Motor neuron (in vitro differentiated cells): Measurements from ENCODE around the gene HPN. TPM values are rescaled to one million over a fixed set of nuclear protein-coding genes. Genes with fewer than 3 reads are reported as not detected.
"Not testable (repeated sequence)": the region's sequence is repeated elsewhere in the genome, so short reads cannot be mapped to it uniquely, and the experiment has no call there.

ENCODE experiments used
- ATAC-seq, 8 experiments: fragments of 200-7000 bp; cut with Tn5 transposase; replicated peaks in 6 of 8; 2 replicates each; pipeline ENCODE4 v1.8.0; 2021; ENCODE audit warnings: mild to moderate bottlenecking in 8 of 8, moderate library complexity in 8 of 8
- H3K27ac ChIP-seq, 2 donors: fragments of 250-450 bp; sonication (Bioruptor Pico); 2 replicates each; pipeline ENCODE4 v1.9.0; 2021; ENCODE audit warnings: antibody characterized with exemption in 2 of 2, mild to moderate bottlenecking in 2 of 2, moderate library complexity in 1 of 2
- H3K4me1 ChIP-seq, 2 donors: fragments of 250-450 bp; sonication (Bioruptor Pico); replicated peaks in 1 of 2; 2 replicates each; pipeline ENCODE4 v1.6.1; 2021; ENCODE audit warnings: antibody characterized with exemption in 2 of 2, mild to moderate bottlenecking in 2 of 2, moderate library complexity in 1 of 2
- H3K4me3 ChIP-seq, 5 donors: fragments of 250-450 bp; sonication (Bioruptor Pico); 2 replicates each; pipeline ENCODE4 v1.9.0; 2021; ENCODE audit warnings: antibody characterized with exemption in 5 of 5, mild to moderate bottlenecking in 5 of 5, moderate library complexity in 4 of 5
- WGBS, 10 experiments: fragments of 450-650 bp; shearing (Covaris generic); methylation state at CpG; one replicate each; pipeline ENCODE4 v1.0.0; 2022; 5-methylcytosine and 5-hydroxymethylcytosine counted together
- in situ Hi-C, 9 experiments: fragments of 400-800 bp; cut with MboI; loops; one replicate each; pipeline ENCODE4 v1.15.0; 2021; ENCODE audit warnings: low sequenced_read_pairs in 9 of 9, low pct_unique_long_range_greater_than_20kb in 2 of 9; ENCODE audit not compliant: unreplicated experiment in 9 of 9
- total RNA-seq, 8 experiments: library from RNA; unstranded; fragments of 300-600 nt; gene quantifications; 2 replicates each; pipeline versions ENCODE4 v1.2.3 to v1.2.4, GENCODE V29; 2022

Gene HPN
- total RNA-seq, 8 experiments from 2014 or later: 0.09 to 0.95 (median 0.45) TPM; not detected in 1

- no peak for ATAC-seq
- 0 to 92% (median 80%) methylated on average over 1 to 10 of the region's 14 CpGs; no CpG with 5 or more reads in 3 of the 10 experiments for WGBS, 10 experiments
- Histone ChIP-seq H3K4me3 (no peak overlapping the region), H3K27ac (no peak overlapping the region), H3K4me1 (peaks cover 12 to 33% of the 10 kb centered on the region in 2 donors)
- in situ Hi-C loops: no loop called here
Measured at GRCh38 chr19:35043906-35044305, 2.4 kb downstream of the HPN start.

GRCh38 chr19:35044317-35045117, 3.0 kb downstream of the HPN start:
- peaks cover 6 to 27% of the 10 kb centered on the region in 2 donors for H3K4me1 ChIP-seq
- no peak overlapping the region for H3K4me3 ChIP-seq
- peak in 2 of 8 experiments; percentile 22 to 37 for ATAC-seq
- in situ Hi-C loops: no loop called here
- H3K27ac ChIP-seq: no peak overlapping the region
- 8 to 100% (median 60%) methylated on average over 1 to 6 of the region's 9 CpGs; no CpG with 5 or more reads in 4 of the 10 experiments for WGBS, 10 experiments

DNA sequence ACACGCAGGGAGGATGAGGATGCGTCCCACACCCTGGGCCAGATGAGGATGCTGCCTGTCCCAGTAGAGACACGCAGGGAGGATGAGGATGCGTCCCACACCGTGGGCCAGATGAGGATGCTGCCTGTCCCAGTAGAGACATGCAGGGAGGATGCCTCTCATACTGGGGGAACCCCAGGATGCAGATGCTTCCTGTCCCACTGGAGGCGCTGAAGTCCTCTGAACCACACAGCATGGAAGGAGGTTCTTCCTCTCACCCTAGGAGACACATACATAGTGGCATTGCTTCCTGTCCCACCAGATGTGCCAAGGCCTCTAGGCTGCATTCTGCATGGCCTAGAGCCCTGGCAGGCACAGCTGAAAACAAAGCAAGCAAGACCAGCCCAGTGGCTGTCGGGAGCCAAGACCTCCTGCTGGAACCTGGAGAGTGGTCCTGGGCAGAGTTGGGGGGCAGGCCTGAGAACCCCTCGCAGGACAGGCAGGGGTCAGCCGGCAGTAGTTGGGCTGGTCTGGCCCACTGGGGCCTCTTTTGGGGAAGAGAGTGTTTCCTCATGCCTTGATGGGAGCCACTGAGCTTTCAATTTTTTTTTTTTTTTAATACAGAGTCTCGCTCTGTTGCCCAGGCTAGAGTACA, 4.3 kb downstream of the HPN start:
- 30 to 92% (median 63%) methylated on average over 1 to 4 of the region's 10 CpGs; no CpG with 5 or more reads in 6 of the 10 experiments for WGBS, 10 experiments
- Histone ChIP-seq H3K27ac (no peak overlapping the region), H3K4me3 (no peak overlapping the region), H3K4me1 (peaks cover 0 to 15% of the 10 kb centered on the region in 2 donors)
- in situ Hi-C loops: no loop called here
- ATAC-seq: peak in 5 of 8 experiments; percentile 29 to 70 (median 53)

- WGBS, 10 experiments: 80 to 100% (median 100%) methylated on average over 1 to 2 of the region's 5 CpGs; no CpG with 5 or more reads in 7 of the 10 experiments
- in situ Hi-C loops: no loop called here
- H3K4me1 ChIP-seq: peaks cover 0 to 8% of the 10 kb centered on the region in 2 donors
- H3K27ac ChIP-seq: no peak overlapping the region
- ATAC-seq: no peak
- no peak overlapping the region for H3K4me3 ChIP-seq
Measured at GRCh38 chr19:35046461-35046860, 4.9 kb downstream of the HPN start.

DNA sequence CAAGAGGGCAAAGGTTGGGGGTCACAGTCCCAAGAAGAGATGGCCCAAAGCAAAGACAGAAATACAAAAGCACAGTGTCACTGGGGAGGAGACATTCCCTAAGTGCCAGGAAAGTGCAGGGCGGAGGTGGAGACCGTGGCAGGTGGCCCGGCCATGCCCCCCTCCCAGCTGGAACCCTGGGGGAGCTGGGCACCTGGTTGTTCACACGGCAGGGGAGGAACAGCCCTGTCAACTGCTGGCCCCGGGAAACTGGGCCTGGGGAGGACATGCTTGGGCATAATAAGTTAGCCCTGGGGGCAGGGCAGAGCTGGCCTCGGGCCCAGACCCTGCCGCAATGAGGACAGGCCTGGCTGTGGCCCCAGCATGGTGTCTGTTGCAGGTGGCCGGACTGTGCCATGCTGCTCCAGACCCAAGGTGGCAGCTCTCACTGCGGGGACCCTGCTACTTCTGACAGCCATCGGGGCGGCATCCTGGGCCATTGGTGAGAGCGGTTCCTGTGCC, 7.4 kb downstream of the HPN start:
- Histone ChIP-seq H3K27ac (no peak overlapping the region), H3K4me3 (no peak overlapping the region)
- ATAC-seq: peak; percentile 7 to 63 (median 48)

DNA sequence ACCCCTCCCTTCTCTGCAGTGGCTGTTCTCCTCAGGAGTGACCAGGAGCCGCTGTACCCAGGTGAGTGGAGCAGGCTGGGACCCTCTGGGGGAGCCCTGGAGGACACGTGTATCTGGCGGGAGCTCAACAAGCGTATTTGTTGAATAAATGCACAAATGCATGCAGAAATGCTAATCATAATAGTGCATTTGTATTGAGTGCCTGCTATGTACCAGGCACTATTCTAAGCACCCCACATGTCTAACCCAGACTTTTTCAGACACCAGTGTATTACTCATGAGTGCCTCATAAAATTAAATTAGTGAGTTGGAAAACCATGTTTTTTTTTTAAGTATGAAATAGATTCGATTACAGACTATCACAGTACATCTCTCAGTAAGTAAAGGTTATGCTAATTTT, 7.9 kb downstream of the HPN start:
- 0 to 100% (median 65%) methylated on average over 1 to 3 of the region's 5 CpGs; no CpG with 5 or more reads in 1 of the 10 experiments for WGBS, 10 experiments
- H3K4me3 ChIP-seq: no peak overlapping the region
- H3K27ac ChIP-seq: no peak overlapping the region
- no peaks in the 10 kb centered on the region for H3K4me1 ChIP-seq
- in situ Hi-C loops: no loop called here
- ATAC-seq: peak; percentile 4 to 89 (median 61)

More for the DNA sequence above, 7.4 kb downstream of the HPN start:
- in situ Hi-C loops: no loop called here
- H3K4me1 ChIP-seq: no peaks in the 10 kb centered on the region
- WGBS, 10 experiments: 0 to 93% (median 53%) methylated on average over 1 to 4 of the region's 12 CpGs; no CpG with 5 or more reads in 6 of the 10 experiments

GRCh38 chr19:35050662-35051061, 9.1 kb downstream of the HPN start:
- 50 to 100% (median 92%) methylated on average over 1 to 2 of the region's 2 CpGs; no CpG with 5 or more reads in 2 of the 10 experiments for WGBS, 10 experiments
- H3K4me1 ChIP-seq, H3K27ac ChIP-seq, ATAC-seq, H3K4me3 ChIP-seq: not testable (repeated sequence)
- in situ Hi-C loops: loop anchor here in 1 of 9 experiments (25.0 kb wide), 1 partner anchor 212 kb away; the partner anchor contains the start of gene USF2

GRCh38 chr19:35051268-35051667, 9.7 kb downstream of the HPN start:
- H3K27ac ChIP-seq, ATAC-seq, H3K4me3 ChIP-seq, H3K4me1 ChIP-seq: not testable (repeated sequence)
- WGBS, 10 experiments: 20 to 100% (median 94%) methylated on average over 1 to 3 of the region's 4 CpGs; no CpG with 5 or more reads in 4 of the 10 experiments
- in situ Hi-C loops: loop anchor here in 1 of 9 experiments (25.0 kb wide), 1 partner anchor 211 kb away; the partner anchor contains the start of gene USF2

DNA sequence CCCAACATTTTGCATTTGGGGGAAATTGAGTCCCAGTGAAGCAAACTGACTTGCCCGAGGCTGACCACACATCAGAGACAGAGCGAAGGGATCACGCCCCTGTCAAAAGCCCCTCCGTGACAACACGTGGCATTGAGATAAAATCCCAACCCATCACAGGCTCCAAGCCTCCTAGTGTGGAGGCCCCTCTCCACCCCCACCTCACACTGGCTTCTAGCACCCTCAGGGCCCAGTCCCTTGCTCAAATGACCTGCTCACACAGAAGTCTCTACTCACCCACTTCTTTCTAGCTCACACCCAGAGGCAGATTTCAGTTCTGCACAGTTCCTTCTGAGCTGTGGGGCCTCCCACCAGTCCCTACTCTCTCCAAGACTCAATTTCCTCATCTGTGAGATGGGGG, 10.3 kb downstream of the HPN start:
- Histone ChIP-seq H3K4me1 (no peaks in the 10 kb centered on the region), H3K27ac (no peak overlapping the region), H3K4me3 (no peak overlapping the region)
- in situ Hi-C loops: loop anchor here in 1 of 9 experiments (25.0 kb wide), 1 partner anchor 211 kb away; the partner anchor contains the start of gene USF2
- 42 to 100% (median 91%) methylated on average over 2 to 5 of the region's 5 CpGs; no CpG with 5 or more reads in 6 of the 10 experiments for WGBS, 10 experiments
- ATAC-seq: no peak

DNA sequence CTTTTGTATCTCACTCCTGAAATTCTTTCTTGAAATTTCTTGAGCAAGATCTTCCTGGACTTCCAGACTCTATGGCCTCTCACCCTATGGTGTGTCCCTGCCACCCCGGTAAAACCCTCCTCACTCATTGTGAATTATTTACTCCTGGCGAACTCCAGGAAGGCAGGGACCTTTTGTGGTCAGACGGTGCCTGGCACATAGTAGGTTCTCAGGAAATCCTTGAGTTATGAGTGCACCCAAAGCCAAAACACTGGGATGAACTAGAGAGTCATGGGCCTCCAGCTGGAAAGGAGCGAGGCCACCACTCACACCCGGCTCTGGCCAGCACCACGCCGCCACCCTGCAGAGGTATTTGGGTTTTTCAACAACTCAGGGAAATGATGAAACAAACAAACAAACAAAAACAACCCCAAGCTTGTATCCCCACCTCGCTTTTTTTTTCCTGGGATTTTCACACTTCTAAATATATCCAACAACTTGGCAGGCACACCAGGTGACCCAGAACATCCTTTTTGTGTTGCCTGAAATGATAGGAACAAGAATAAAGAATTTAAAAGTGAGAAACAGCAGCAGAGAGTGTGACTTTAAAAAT, 11.2 kb downstream of the HPN start:
- no peak for ATAC-seq
- Histone ChIP-seq H3K4me1 (no peaks in the 10 kb centered on the region), H3K4me3 (no peak overlapping the region), H3K27ac (no peak overlapping the region)
- in situ Hi-C loops: loop anchor here in 1 of 9 experiments (25.0 kb wide), 1 partner anchor 210 kb away; the partner anchor contains the start of gene USF2
- 20 to 80% (median 68%) methylated on average over 1 to 8 of the region's 8 CpGs; no CpG with 5 or more reads in 1 of the 10 experiments for WGBS, 10 experiments

DNA sequence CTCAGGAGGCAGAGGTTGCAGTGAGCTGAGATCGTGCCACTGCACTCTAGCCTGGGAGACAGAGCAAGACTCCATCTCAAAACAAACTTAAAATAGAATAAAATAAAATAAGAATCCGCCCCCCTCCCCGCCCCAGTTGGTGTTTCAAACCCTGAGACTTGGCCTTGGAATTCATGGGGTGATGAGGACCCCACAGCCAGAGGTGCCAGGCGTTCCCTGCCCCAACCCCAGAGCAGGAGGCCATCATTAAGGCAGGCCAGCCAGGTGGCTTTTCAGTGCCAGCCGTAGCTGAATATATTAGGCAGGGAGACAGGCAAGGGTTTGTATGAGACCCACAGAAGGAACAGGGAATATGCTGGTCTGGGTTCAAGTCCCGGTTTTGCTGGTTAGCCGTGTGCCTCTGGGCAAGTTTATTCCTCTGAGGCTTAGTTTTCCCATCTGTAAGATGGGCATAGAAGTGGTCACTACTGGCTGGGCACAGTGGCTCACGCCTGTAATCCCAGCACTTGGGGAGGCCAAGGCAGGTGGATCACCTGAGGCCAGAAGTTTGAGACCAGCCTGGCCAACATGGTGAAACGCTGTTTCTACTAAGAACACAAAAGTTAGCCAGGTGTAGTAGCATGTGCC, 12.3 kb downstream of the HPN start:
- WGBS, 10 experiments: 84 to 100% (median 100%) methylated on average over 1 to 3 of the region's 9 CpGs; no CpG with 5 or more reads in 4 of the 10 experiments
- Histone ChIP-seq H3K4me1 (no peaks in the 10 kb centered on the region), H3K4me3 (no peak overlapping the region), H3K27ac (no peak overlapping the region)
- no peak for ATAC-seq
- in situ Hi-C loops: loop anchor here in 1 of 9 experiments (25.0 kb wide), 1 partner anchor 209 kb away; the partner anchor contains the start of gene USF2

DNA sequence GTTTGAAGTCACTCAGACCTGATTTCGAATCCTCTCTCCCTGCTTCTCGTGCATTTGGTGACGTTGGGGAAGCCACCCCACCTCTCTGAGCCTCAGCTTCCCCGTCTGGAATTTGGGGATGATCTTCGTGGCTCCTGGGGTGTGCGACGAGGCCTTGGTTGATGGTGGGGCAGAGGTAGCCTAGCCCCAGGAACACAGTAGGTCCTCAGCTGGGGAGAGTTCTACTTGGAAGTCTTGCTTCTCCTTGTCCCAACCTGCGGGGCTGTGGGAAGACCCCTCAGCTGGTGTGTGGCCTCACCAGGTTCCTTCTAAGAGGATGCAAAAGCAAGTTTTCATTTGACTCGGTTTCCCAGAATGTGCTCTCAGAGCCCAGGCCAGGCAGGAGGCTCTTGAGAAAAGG, 13.1 kb downstream of the HPN start:
- Histone ChIP-seq H3K27ac (no peak overlapping the region), H3K4me1 (no peaks in the 10 kb centered on the region), H3K4me3 (no peak overlapping the region)
- ATAC-seq: no peak
- WGBS, 10 experiments: 17 to 81% (median 80%) methylated on average over 1 to 5 of the region's 9 CpGs; no CpG with 5 or more reads in 3 of the 10 experiments
- in situ Hi-C loops: loop anchor here in 1 of 9 experiments (25.0 kb wide), 1 partner anchor 208 kb away; the partner anchor contains the start of gene USF2
